ENCODE measurements around the gene STAP2. TPM values are rescaled to one million over a fixed set of nuclear protein-coding genes. Genes with fewer than 3 reads are reported as not detected.
A peak's percentile ranks its signal among the peaks of the same experiment; 100 is the strongest.

The STAP2 gene
- total and polyA plus RNA-seq, 2 donors (not counting 3 experiments of a cell fraction or from before 2014, with no cell fraction given), result 12.2 to 21.7 TPM

DNA sequence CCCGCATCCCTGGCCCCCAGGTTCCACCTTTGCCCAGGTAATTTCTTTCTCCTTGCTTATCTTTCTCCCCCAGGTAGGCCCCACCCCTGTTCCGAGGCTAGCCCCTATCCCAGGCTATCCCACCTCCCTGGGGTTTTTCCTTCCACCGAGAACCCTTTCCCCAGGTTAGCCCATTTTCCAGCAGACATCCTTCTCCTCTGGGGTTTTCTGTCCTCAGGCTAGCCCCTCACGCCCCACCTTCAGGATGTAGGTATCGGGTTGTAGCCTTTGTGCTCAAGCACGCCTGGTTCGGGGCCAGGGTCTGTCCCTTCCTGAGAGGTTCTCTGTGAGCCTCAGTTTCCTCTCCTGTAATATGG is 33.4 kb downstream of the STAP2 start:
- no peaks in the 10 kb centered on the region for H3K9me3 ChIP-seq (replicated peaks; ENCODE audit: control insufficient read depth, insufficient read depth, low read length)
- no peak overlapping the region for H3K4me3 ChIP-seq (replicated peaks in 1 of 3; ENCODE audit: insufficient read depth in 1 of 3, low read depth in 1 of 3, low read length in 3 of 3)
- no peak overlapping the region for H3K9ac ChIP-seq (replicated peaks; ENCODE audit: extremely low read depth, insufficient read depth, low read length)
- H3K27ac ChIP-seq (ENCODE audit: insufficient read depth, low read depth, low read length), result no peak overlapping the region
- no peaks in the 10 kb centered on the region for H3K79me2 ChIP-seq (ENCODE audit: control insufficient read depth, insufficient read depth, low read length)
- H4K20me1 ChIP-seq (replicated peaks; ENCODE audit: control insufficient read depth, extremely low read depth, insufficient read depth, low read length), result no peaks in the 10 kb centered on the region
- FAIRE-seq, result no peak
- TF ChIP-seq POLR2AphosphoS5 (IDR thresholded peaks at IDR 0.05; ENCODE audit: insufficient read depth, low read depth, low read length), result no peak
- no peak for TF ChIP-seq GATA2 (IDR thresholded peaks at IDR 0.05; ENCODE audit: insufficient read depth, insufficient read length, low read depth, low read length)
- no peak for TF ChIP-seq FOS (IDR thresholded peaks at IDR 0.05; ENCODE audit: borderline replicate concordance, insufficient read depth, low read length)
- no peak for TF ChIP-seq POLR2A (IDR thresholded peaks at IDR 0.05; ENCODE audit: low read depth, low read length)
- TF ChIP-seq, protein P1, sequence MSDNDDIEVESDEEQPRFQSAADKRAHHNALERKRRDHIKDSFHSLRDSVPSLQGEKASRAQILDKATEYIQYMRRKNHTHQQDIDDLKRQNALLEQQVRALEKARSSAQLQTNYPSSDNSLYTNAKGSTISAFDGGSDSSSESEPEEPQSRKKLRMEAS (IDR thresholded peaks at IDR 0.05; ENCODE audit: insufficient read depth, insufficient read length), result no peak
- TF ChIP-seq MYC (IDR thresholded peaks at IDR 0.05; ENCODE audit: low read depth, low read length), result no peak
- no peak for TF ChIP-seq EZH2 (IDR thresholded peaks at IDR 0.05; ENCODE audit: borderline replicate concordance, low read depth, low read length, severe bottlenecking)
- intact Hi-C loops (cut with micrococcal nuclease) (no loop called here), dilution Hi-C loops (cut with MboI; ENCODE audit: extremely low pct_ligation_motif_present, low sequenced_read_pairs) (no loop called here)
- H3K4me1 ChIP-seq (ENCODE audit: control insufficient read depth, extremely low read depth, insufficient read depth, low read length), result no peaks in the 10 kb centered on the region
- no peak overlapping the region for H2AFZ ChIP-seq (ENCODE audit: low read depth, low read length)
- no peaks in the 10 kb centered on the region for H3K27me3 ChIP-seq (ENCODE audit: control insufficient read depth in 2 of 2, insufficient read depth in 2 of 2, low read length in 2 of 2)
- H3K9me1 ChIP-seq (replicated peaks; ENCODE audit: control insufficient read depth, extremely low read depth, insufficient read depth, low read length), result no peaks in the 10 kb centered on the region
- BruUV-seq (replicated peaks), result no TSS peak
- CTCF ChIA-PET, result interaction anchor here (0.6 to 1.3 kb wide), 2 partner anchors 26 to 37 kb away, joined by 3 to 4 read pairs; no protein-coding TSS in a partner anchor
- H3K4me2 ChIP-seq (ENCODE audit: insufficient read depth, low read length), result no peak overlapping the region
- no peak for DNase-seq (ENCODE audit: low read depth, low spot score)
- POLR2A ChIA-PET, result no interaction called here
- H3K36me3 ChIP-seq (ENCODE audit: control insufficient read depth in 2 of 2, extremely low read depth in 1 of 2, insufficient read depth in 2 of 2, low read length in 2 of 2), result peaks cover 0 to 5% of the 10 kb centered on the region in 2 experiments

DNA sequence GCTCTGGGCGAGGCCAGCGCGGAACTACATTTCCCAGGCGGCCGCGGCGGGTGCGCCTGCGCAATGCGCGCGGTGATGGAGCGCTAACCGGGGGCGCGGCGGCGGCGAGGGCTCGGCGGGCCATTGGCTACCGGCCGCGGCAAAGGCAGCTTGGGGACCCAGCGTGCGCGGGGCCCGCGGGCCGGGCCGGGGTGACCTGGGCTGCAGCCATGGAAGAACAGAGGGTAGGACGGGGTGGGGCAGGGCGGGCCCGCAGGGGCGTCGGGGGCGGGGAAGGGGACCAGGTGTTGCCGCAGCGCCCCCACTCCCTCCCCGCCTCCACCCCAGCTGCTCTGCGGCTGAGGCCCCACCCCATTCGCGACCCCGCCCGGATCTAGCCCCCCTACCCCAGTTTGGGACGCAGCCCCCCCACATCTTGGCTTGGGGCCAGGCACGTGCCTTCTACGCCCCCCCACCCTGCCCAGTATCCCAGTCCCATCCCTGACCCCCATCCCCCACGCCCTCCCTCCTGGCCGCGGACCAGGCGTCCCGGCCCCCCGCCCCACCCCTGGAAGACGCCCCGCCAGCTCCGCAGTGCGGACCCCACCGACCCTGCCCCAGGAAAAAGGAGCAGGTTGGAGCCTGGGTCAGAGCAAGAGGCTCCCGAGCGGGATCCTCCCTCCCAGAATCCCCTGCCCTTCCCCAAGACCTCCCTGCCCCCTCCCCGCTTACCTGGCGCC is 33.9 kb downstream of the STAP2 start, which contains the start of gene FSD1:
TSS of gene FSD1 (plus strand) at position 61 of the 719 bp plus-strand sequence. CDS start at position 210, 149 bp downstream.
- no peaks in the 10 kb centered on the region for H3K9me3 ChIP-seq (replicated peaks; ENCODE audit: control insufficient read depth, insufficient read depth, low read length)
- H3K36me3 ChIP-seq (ENCODE audit: control insufficient read depth in 2 of 2, extremely low read depth in 1 of 2, insufficient read depth in 2 of 2, low read length in 2 of 2), result peaks cover 0 to 3% of the 10 kb centered on the region in 2 experiments
- no peak for TF ChIP-seq POLR2A (IDR thresholded peaks at IDR 0.05; ENCODE audit: low read depth, low read length)
- no peak for TF ChIP-seq POLR2AphosphoS5 (IDR thresholded peaks at IDR 0.05; ENCODE audit: insufficient read depth, low read depth, low read length)
- TF ChIP-seq EZH2 (IDR thresholded peaks at IDR 0.05; ENCODE audit: borderline replicate concordance, low read depth, low read length, severe bottlenecking), result no peak
- TF ChIP-seq, protein P1 (IDR thresholded peaks at IDR 0.05; ENCODE audit: insufficient read depth, insufficient read length), result no peak
- TF ChIP-seq GATA2 (IDR thresholded peaks at IDR 0.05; ENCODE audit: insufficient read depth, insufficient read length, low read depth, low read length), result no peak
- TF ChIP-seq MYC (IDR thresholded peaks at IDR 0.05; ENCODE audit: low read depth, low read length), result no peak
- TF ChIP-seq, protein P2, sequence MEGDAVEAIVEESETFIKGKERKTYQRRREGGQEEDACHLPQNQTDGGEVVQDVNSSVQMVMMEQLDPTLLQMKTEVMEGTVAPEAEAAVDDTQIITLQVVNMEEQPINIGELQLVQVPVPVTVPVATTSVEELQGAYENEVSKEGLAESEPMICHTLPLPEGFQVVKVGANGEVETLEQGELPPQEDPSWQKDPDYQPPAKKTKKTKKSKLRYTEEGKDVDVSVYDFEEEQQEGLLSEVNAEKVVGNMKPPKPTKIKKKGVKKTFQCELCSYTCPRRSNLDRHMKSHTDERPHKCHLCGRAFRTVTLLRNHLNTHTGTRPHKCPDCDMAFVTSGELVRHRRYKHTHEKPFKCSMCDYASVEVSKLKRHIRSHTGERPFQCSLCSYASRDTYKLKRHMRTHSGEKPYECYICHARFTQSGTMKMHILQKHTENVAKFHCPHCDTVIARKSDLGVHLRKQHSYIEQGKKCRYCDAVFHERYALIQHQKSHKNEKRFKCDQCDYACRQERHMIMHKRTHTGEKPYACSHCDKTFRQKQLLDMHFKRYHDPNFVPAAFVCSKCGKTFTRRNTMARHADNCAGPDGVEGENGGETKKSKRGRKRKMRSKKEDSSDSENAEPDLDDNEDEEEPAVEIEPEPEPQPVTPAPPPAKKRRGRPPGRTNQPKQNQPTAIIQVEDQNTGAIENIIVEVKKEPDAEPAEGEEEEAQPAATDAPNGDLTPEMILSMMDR (IDR thresholded peaks at IDR 0.05; ENCODE audit: extremely low read depth in 1 of 2, insufficient read depth in 1 of 2, low read depth in 1 of 2, low read length in 2 of 2), result no peak
- TF ChIP-seq FOS (IDR thresholded peaks at IDR 0.05; ENCODE audit: borderline replicate concordance, insufficient read depth, low read length), result no peak
- TF ChIP-seq JUN (IDR thresholded peaks at IDR 0.05; ENCODE audit: borderline replicate concordance, insufficient read depth, insufficient read length, low read depth), result no peak
- H3K4me2 ChIP-seq (ENCODE audit: insufficient read depth, low read length), result peak within 1 kb of the TSS; percentile 17
- peak within 1 kb of the TSS in 2 of 3 experiments; percentile 40 to 66 for H3K4me3 ChIP-seq (replicated peaks in 1 of 3; ENCODE audit: insufficient read depth in 1 of 3, low read depth in 1 of 3, low read length in 3 of 3)
- H3K27me3 ChIP-seq (ENCODE audit: control insufficient read depth in 2 of 2, insufficient read depth in 2 of 2, low read length in 2 of 2), result no peaks in the 10 kb centered on the region
- H3K4me1 ChIP-seq (ENCODE audit: control insufficient read depth, extremely low read depth, insufficient read depth, low read length), result no peaks in the 10 kb centered on the region
- FAIRE-seq (peak; percentile 63), DNase-seq (ENCODE audit: low read depth, low spot score) (peak; percentile 47)
- no TSS peak for BruUV-seq (replicated peaks)
- H2AFZ ChIP-seq (ENCODE audit: low read depth, low read length), result peak within 1 kb of the TSS; percentile 49
- CTCF ChIA-PET, result interaction anchor here (0.6 to 1.0 kb wide), 2 partner anchors 26 to 48 kb away, joined by 3 to 4 read pairs; no protein-coding TSS in a partner anchor
- intact Hi-C loops (cut with micrococcal nuclease) (no loop called here), dilution Hi-C loops (cut with MboI; ENCODE audit: extremely low pct_ligation_motif_present, low sequenced_read_pairs) (no loop called here)
- H3K27ac ChIP-seq (ENCODE audit: insufficient read depth, low read depth, low read length), result no peak within 1 kb of the TSS
- H3K79me2 ChIP-seq (ENCODE audit: control insufficient read depth, insufficient read depth, low read length), result no peaks in the 10 kb centered on the region
- POLR2A ChIA-PET, result no interaction called here
- H4K20me1 ChIP-seq (replicated peaks; ENCODE audit: control insufficient read depth, extremely low read depth, insufficient read depth, low read length), result no peaks in the 10 kb centered on the region
- no peak within 1 kb of the TSS for H3K9ac ChIP-seq (replicated peaks; ENCODE audit: extremely low read depth, insufficient read depth, low read length)
- no peaks in the 10 kb centered on the region for H3K9me1 ChIP-seq (replicated peaks; ENCODE audit: control insufficient read depth, extremely low read depth, insufficient read depth, low read length)
